ENCODE results near the gene ASS1.

Gene ASS1

DNA sequence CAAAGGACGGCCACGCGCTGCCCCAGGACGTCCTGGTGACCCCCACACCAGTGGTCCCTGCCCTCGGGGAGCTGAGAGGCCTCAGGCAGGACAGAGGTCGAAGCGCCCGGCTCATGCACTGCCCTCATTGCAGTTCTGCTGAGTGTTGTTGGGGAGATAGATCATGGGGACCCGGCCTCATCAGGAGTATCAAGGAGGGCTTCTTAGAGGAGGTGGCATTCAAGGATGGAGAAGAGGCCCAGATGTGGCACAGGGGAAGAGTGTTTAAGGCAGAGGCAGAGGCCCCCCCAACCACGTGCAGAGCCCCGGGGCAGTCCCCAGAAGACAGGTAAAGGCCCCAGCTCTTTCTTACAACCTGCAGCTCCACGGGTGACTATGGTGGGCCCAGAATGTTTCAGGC is 26.2 kb downstream of the ASS1 start:
- no peak overlapping the region for H3K27ac ChIP-seq
- TF ChIP-seq, protein P1, sequence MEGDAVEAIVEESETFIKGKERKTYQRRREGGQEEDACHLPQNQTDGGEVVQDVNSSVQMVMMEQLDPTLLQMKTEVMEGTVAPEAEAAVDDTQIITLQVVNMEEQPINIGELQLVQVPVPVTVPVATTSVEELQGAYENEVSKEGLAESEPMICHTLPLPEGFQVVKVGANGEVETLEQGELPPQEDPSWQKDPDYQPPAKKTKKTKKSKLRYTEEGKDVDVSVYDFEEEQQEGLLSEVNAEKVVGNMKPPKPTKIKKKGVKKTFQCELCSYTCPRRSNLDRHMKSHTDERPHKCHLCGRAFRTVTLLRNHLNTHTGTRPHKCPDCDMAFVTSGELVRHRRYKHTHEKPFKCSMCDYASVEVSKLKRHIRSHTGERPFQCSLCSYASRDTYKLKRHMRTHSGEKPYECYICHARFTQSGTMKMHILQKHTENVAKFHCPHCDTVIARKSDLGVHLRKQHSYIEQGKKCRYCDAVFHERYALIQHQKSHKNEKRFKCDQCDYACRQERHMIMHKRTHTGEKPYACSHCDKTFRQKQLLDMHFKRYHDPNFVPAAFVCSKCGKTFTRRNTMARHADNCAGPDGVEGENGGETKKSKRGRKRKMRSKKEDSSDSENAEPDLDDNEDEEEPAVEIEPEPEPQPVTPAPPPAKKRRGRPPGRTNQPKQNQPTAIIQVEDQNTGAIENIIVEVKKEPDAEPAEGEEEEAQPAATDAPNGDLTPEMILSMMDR (conservative IDR thresholded peaks at IDR 0.05): no peak
- TF ChIP-seq ZFX (IDR thresholded peaks at IDR 0.05): no peak

DNA sequence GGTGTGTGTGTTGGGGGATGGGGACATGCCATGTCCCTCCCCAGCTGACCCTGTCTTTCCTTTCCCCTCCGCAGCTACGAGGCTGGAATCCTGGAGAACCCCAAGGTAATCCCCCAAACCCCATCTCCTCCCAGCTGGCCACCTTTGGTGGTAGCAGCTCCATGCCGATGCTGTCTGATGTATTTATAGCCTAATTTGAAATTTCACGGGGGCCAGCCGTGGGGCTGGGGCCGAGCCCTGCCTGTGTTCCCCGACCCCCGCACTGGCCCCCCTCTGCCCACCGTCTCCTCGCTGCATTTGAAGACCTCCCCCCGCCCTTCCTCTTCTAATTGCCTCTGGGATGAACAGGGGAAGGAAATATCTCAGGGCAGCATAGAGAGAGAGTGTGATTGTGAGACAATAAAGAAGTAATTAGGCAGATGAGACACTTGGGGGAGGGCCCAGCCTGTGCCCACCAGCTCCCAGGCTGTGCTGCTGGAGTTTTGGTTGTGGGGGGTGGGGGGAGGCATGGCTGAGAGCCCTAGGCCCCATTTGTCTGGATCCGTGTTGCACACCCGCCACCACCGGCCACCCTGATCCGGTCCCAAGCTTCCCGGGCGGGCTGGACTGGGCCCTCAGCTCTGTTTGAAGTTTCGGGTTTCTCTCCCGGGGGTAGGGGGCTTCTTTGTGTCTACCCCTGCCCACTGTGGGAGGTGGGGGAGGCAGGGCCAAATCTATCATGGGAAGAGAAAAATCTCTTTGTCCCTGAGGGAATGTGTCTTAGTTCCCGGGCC is 26.8 kb downstream of the ASS1 start:
- no peak for TF ChIP-seq ZFX (IDR thresholded peaks at IDR 0.05)
- TF ChIP-seq, protein P1 (conservative IDR thresholded peaks at IDR 0.05): no peak
- no peak overlapping the region for H3K27ac ChIP-seq

DNA sequence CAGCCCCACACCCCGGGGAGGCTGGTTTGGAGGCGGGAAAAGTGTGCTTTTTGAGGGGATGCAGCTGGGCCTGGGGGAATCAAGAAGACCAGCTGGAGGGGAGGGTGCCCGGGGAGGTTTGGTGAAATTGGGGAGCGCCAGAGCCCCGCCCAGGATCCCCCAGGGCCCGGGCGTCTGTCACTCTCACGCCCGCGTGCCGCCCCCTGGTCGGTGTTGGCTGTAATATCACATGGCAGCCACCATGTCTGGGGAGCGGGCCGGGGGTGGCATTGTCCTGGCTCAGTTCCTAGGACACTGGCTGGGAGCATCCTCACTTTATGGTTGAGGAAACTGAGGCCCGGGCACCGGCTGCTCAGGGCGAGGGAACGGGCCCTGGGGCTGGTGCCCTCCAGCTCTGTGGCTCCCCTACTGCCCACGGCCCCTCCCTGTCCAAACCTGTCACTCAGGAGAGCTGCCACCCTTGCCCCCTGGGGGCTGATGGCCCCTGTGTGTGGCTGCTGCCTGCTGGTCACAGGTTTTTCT is 27.5 kb downstream of the ASS1 start:
- H3K27ac ChIP-seq: no peak overlapping the region
- TF ChIP-seq, protein P1 (conservative IDR thresholded peaks at IDR 0.05): no peak
- no peak for TF ChIP-seq ZFX (IDR thresholded peaks at IDR 0.05)

DNA sequence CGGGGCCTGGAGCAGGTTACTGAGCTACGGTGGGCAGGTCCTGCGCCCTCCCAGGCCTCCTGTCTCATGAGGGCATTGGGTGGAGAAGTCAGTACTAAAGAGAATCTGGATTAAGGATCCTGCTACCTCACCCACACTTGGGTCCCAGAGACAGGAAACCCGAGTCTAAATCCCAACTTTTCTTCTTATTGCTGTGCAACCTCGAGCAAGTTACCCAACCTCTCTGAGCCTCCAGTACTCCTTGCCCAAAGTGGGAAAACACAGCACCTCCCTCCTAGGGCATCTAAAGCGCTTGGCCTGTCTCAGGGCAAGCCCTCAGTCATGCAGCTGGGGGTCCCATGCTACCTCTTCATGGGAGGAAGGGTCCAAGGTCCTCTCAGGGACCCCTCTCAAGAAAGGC is 28.2 kb downstream of the ASS1 start:
- TF ChIP-seq, protein P1 (conservative IDR thresholded peaks at IDR 0.05): no peak
- no peak overlapping the region for H3K27ac ChIP-seq

DNA sequence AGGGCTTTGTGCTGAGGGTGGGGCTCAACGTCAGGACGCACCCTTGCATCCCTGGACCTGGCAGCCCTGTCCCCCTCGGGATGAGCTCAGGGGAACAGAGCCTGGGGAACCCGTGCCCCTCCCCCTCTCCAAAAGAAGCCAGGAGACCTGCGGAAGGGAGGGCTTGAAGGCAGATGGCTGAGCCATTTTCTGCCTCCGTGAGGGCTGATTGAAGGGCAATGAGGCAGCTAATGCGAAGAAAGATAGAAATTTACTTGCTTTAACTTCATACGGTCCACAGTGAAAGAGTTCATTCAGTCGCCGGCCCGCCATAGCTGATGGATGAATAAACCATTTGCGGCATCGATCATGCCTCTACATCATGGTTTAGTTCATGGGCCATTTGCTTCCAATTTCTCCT is 28.8 kb downstream of the ASS1 start:
- no peak overlapping the region for H3K27ac ChIP-seq
- TF ChIP-seq ZFX (IDR thresholded peaks at IDR 0.05): no peak
- TF ChIP-seq, protein P1 (conservative IDR thresholded peaks at IDR 0.05): no peak

DNA sequence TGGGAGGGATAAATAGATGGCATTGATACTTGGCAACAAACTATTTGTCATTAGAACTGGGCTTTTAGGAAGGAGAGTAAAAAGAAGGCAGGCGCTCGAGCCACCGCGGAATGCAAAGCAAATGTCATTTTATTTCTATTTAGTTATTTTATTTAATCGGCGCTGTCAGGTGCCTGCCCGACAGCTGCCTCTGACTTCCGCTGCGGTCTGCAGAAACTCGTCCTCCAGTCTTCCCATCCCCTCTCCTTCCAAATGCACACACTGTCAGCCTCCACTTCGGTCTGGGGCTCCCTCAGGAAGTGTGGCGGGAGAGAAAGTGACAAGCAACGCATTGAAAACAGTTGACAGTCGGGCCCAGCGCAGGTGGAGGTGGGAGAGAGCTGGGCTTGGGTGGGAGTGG is 29.3 kb downstream of the ASS1 start:
- H3K27ac ChIP-seq: no peak overlapping the region
- TF ChIP-seq ZFX (IDR thresholded peaks at IDR 0.05): no peak
- TF ChIP-seq, protein P1 (conservative IDR thresholded peaks at IDR 0.05): no peak

DNA sequence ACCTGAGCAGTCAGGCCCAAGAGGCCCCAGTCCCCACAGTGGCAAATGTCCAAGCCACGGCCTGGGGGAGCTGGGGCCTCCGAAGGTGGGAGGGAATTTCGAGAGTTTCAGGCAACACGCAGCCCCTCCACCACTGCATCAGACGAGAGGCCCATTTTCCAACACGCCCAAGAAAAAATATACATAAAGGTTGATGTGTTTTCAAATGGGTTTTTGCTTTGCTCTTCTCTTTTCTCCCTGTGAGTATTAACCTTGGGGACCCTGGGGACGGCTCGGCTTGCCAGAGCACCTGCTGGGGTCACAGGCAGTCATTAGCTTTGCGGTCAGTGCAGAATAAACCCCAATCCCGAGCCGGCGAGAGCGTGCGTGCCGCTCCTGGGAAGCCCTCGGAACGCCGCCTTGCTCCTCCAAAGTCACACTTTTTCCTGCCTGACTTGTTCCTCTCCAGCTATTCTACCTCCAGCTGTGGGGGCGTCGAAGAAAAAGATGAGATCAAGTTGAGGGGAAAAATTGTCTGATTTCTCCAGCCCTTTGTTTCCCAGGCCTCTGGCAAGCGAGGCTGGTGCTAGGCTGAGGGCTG is 31.5 kb downstream of the ASS1 start:
- H3K27ac ChIP-seq: no peak overlapping the region
- TF ChIP-seq ZFX (IDR thresholded peaks at IDR 0.05): no peak
- TF ChIP-seq, protein P1 (conservative IDR thresholded peaks at IDR 0.05): no peak

Measured in C4-2B (cell line).